ENCODE data around the gene TNFSF9. TPM values are rescaled to one million over a fixed set of nuclear protein-coding genes. Genes with fewer than 3 reads are reported as not detected.

The TNFSF9 gene
- polyA plus RNA-seq, 1 of the 3 experiments (the other 2 are of a cell fraction), result 10.7 TPM

DNA sequence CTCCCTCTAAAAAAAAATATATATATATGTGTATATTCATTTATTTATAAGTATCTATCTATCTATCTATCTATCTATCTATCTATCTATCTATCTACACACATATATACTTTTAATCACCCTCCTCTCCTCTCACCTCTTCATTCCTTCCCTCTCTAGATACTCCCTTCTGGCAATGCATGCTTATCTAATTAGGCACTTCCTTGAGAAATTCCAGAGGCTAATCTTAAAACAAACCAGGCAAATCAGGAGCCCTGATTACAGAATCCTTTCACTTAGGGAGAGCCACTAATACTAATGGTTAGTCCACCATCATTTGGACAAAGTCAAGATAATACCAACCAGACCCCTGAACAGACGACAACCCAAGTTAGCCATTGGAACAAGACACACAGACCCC lies 42.5 kb downstream of the TNFSF9 start:
- WGBS (ENCODE audit: low lambda C conversion rate), result 11% methylated on average over 1 of the region's 1 CpG
- H2AFZ ChIP-seq (ENCODE audit: low read depth), result no peak overlapping the region
- POLR2A ChIA-PET, result no interaction called here

DNA sequence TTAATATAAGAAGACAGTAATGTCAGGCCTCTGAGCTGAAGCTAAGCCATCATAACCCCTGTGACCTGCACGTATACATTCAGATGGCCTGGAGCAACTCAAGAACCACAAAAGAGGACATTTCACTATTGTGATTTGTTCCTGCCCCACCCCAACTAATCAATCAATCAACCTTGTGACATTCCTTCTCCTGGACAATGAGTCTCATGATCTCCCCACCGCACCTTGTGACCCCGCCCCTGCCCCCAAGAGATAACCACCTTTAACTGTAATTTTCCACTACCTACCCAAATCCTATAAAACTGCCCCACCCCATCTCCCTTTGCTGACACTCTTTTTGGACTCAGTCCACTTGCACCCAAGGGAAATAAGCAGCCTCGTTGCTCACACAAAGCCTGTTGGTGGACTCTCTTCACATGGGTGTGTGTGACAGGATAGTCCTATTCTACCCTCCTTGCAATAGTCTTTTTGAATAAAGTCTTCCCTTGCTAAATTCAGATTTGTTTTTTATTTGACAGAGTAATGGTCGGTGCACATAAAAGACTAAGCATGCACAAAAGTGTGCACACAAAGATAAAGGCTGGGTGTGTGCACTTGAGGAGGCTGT lies 46.1 kb downstream of the TNFSF9 start:
- CTCF ChIA-PET, result no interaction called here
- Histone ChIP-seq H3F3A (replicated peaks; ENCODE audit: insufficient read depth) (peaks cover 16% of the 10 kb centered on the region), H3K27me3 (ENCODE audit: insufficient read depth) (no peaks in the 10 kb centered on the region; the same call in 1 of the 2 replicates), H3K27ac (ENCODE audit: low read depth in 2 of 2, low read length in 1 of 2) (peak overlapping the region in 1 of 2 experiments; percentile 78; a peak in 2 of 4 replicates), H3K4me2 (no peak overlapping the region), H4K20me1 (ENCODE audit: insufficient read depth) (no peaks in the 10 kb centered on the region), H3K36me3 (replicated peaks in 1 of 2; ENCODE audit: control insufficient read depth in 1 of 2, insufficient read depth in 2 of 2, low read length in 1 of 2) (no peaks in the 10 kb centered on the region), H3K4me1 (ENCODE audit: control insufficient read depth in 1 of 2, insufficient read depth in 2 of 2, low read depth in 1 of 2, low read length in 1 of 2) (no peaks in the 10 kb centered on the region; a peak in 1 of 4 replicates), H3K9me2 (no peaks in the 10 kb centered on the region), H3K79me2 (ENCODE audit: insufficient read depth) (no peaks in the 10 kb centered on the region), H2AFZ (ENCODE audit: low read depth) (no peak overlapping the region), H3K9ac (no peak overlapping the region), H3K4me3 (ENCODE audit: low read depth in 2 of 2, low read length in 1 of 2) (no peak overlapping the region), H3K9me3 (no peaks in the 10 kb centered on the region)
- 32% methylated on average over 5 of the region's 5 CpGs for WGBS (ENCODE audit: low lambda C conversion rate)
- POLR2A ChIA-PET, result no interaction called here
- no peak for TF ChIP-seq YY1 (IDR thresholded peaks at IDR 0.05; ENCODE audit: low read depth)
- no peak for TF ChIP-seq RFX5 (IDR thresholded peaks at IDR 0.05; ENCODE audit: low read length)
- DNase-seq, result no peak

More for the DNA sequence above, 42.5 kb downstream of the TNFSF9 start:
- TF ChIP-seq, protein P1, sequence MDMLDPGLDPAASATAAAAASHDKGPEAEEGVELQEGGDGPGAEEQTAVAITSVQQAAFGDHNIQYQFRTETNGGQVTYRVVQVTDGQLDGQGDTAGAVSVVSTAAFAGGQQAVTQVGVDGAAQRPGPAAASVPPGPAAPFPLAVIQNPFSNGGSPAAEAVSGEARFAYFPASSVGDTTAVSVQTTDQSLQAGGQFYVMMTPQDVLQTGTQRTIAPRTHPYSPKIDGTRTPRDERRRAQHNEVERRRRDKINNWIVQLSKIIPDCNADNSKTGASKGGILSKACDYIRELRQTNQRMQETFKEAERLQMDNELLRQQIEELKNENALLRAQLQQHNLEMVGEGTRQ (IDR thresholded peaks at IDR 0.05; ENCODE audit: borderline replicate concordance, low read depth, low read length), result no peak
- TF ChIP-seq MXI1 (IDR thresholded peaks at IDR 0.05; ENCODE audit: low read depth, low read length) (no peak), TAF1 (IDR thresholded peaks at IDR 0.05; ENCODE audit: borderline replicate concordance, low read depth, low read length) (no peak), NRF1 (IDR thresholded peaks at IDR 0.05; ENCODE audit: low read depth, low read length) (no peak), RCOR1 (IDR thresholded peaks at IDR 0.05; ENCODE audit: low read length) (no peak)
- peaks cover 7% of the 10 kb centered on the region; the same call in 1 of the 2 replicates for H3K27me3 ChIP-seq (ENCODE audit: insufficient read depth)
- H3K9me2 ChIP-seq, result no peaks in the 10 kb centered on the region
- no peak overlapping the region for H3K4me3 ChIP-seq (ENCODE audit: low read depth in 2 of 2, low read length in 1 of 2)
- no peak overlapping the region for H3K9ac ChIP-seq
- no peaks in the 10 kb centered on the region for H4K20me1 ChIP-seq (ENCODE audit: insufficient read depth)
- H3K4me1 ChIP-seq (ENCODE audit: control insufficient read depth in 1 of 2, insufficient read depth in 2 of 2, low read depth in 1 of 2, low read length in 1 of 2), result no peaks in the 10 kb centered on the region; a peak in 1 of 4 replicates
- no peak for DNase-seq
- H3K36me3 ChIP-seq (replicated peaks in 1 of 2; ENCODE audit: control insufficient read depth in 1 of 2, insufficient read depth in 2 of 2, low read length in 1 of 2), result no peaks in the 10 kb centered on the region
- no peak overlapping the region for H3K4me2 ChIP-seq
- H3F3A ChIP-seq (replicated peaks; ENCODE audit: insufficient read depth), result peaks cover 1% of the 10 kb centered on the region
- H3K79me2 ChIP-seq (ENCODE audit: insufficient read depth), result no peaks in the 10 kb centered on the region
- H3K9me3 ChIP-seq, result peaks cover 11% of the 10 kb centered on the region
- CTCF ChIA-PET, result no interaction called here
- H3K27ac ChIP-seq (ENCODE audit: low read depth in 2 of 2, low read length in 1 of 2), result no peak overlapping the region

DNA sequence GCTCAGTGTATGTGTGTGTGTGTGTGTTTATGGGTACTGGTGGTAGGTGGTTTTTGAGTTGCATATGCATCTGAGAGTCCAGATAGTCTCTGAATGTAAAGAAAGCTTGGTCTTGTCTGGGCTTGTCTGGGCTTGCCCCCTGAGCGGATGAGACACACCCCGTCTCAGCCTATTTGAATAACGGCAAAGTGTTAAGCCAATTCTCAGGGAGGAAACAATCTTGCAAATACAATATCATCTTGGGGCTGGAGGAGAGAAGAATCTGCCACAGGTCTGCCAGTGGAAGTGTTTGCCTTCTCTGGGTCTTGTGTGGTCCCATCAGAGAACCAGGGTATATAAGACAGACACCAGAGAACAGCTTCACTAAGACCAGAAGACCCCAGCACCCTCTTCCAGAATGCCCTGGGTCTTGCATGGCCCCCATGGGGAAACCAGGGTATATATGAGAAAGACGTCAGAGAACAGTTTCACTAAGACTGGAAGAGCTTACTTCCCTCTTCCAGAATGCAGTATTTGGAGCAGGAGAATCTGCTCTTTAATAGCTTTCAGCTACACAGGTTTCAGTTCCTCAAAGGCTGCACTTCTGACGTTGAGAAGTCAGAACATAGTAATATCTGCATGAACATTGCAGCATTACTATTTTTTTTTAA lies 46.8 kb downstream of the TNFSF9 start:
- peaks cover 16% of the 10 kb centered on the region for H3F3A ChIP-seq (replicated peaks; ENCODE audit: insufficient read depth)
- no peaks in the 10 kb centered on the region for H4K20me1 ChIP-seq (ENCODE audit: insufficient read depth)
- DNase-seq, result no peak
- no peaks in the 10 kb centered on the region for H3K9me2 ChIP-seq
- ChIA-PET CTCF (no interaction called here), POLR2A (no interaction called here)
- 12% methylated on average over 2 of the region's 5 CpGs for WGBS (ENCODE audit: low lambda C conversion rate)
- H3K9me3 ChIP-seq, result no peaks in the 10 kb centered on the region
- H3K79me2 ChIP-seq (ENCODE audit: insufficient read depth), result no peaks in the 10 kb centered on the region
- H3K36me3 ChIP-seq (replicated peaks in 1 of 2; ENCODE audit: control insufficient read depth in 1 of 2, insufficient read depth in 2 of 2, low read length in 1 of 2), result no peaks in the 10 kb centered on the region
- no peak overlapping the region for H2AFZ ChIP-seq (ENCODE audit: low read depth)
- H3K4me1 ChIP-seq (ENCODE audit: control insufficient read depth in 1 of 2, insufficient read depth in 2 of 2, low read depth in 1 of 2, low read length in 1 of 2), result no peaks in the 10 kb centered on the region; a peak in 1 of 4 replicates
- H3K4me2 ChIP-seq, result no peak overlapping the region
- H3K27me3 ChIP-seq (ENCODE audit: insufficient read depth), result peaks cover under 1% of the 10 kb centered on the region; the same call in 1 of the 2 replicates
- H3K27ac ChIP-seq (ENCODE audit: low read depth in 2 of 2, low read length in 1 of 2), result peak overlapping the region in 1 of 2 experiments; percentile 78; a peak in 2 of 4 replicates
- H3K4me3 ChIP-seq (ENCODE audit: low read depth in 2 of 2, low read length in 1 of 2), result no peak overlapping the region
- H3K9ac ChIP-seq, result no peak overlapping the region
- TF ChIP-seq FOXJ3 (CRISPR knock-in tag; IDR thresholded peaks at IDR 0.05) (no peak), JUND (IDR thresholded peaks at IDR 0.05) (no peak), RFX5 (IDR thresholded peaks at IDR 0.05; ENCODE audit: low read length) (no peak), FOXM1 (IDR thresholded peaks at IDR 0.05; ENCODE audit: low read depth) (no peak), GABPA (IDR thresholded peaks at IDR 0.05; ENCODE audit: low read depth) (no peak), PBX3 (IDR thresholded peaks at IDR 0.05) (no peak), YY1 (IDR thresholded peaks at IDR 0.05; ENCODE audit: low read depth) (no peak), SIN3A (IDR thresholded peaks at IDR 0.05; ENCODE audit: borderline replicate concordance, low read depth, low read length) (no peak), ELF1 (IDR thresholded peaks at IDR 0.05) (no peak), FOSL2 (IDR thresholded peaks at IDR 0.05; ENCODE audit: borderline replicate concordance, low read depth) (no peak), TCF12 (IDR thresholded peaks at IDR 0.05) (no peak), MXI1 (IDR thresholded peaks at IDR 0.05; ENCODE audit: low read depth, low read length) (no peak), GATA2 (CRISPR knock-in tag; IDR thresholded peaks at IDR 0.05) (no peak), MEF2A (IDR thresholded peaks at IDR 0.05; ENCODE audit: borderline replicate concordance, low read depth) (no peak), RAD21 (IDR thresholded peaks at IDR 0.05; ENCODE audit: low read length) (no peak)
- TF ChIP-seq, protein P1 (IDR thresholded peaks at IDR 0.05; ENCODE audit: borderline replicate concordance, low read depth, low read length), result no peak
- TF ChIP-seq, protein P2, sequence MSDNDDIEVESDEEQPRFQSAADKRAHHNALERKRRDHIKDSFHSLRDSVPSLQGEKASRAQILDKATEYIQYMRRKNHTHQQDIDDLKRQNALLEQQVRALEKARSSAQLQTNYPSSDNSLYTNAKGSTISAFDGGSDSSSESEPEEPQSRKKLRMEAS (IDR thresholded peaks at IDR 0.05; ENCODE audit: low read depth), result no peak

All from SK-N-SH (cell line).